Measurements from ENCODE around the gene DCD.

The DCD gene

GRCh38 chr12:54648265-54648664 is at the start of gene DCD:
Gene DCD (minus strand): TSS chr12:54648365. CDS start chr12:54648303, 62 bp downstream.
- Histone ChIP-seq H3K36me3 (ENCODE audit: low read depth) (no peaks in the 10 kb centered on the region), H3K4me3 (ENCODE audit: severe bottlenecking) (no peak within 1 kb of the TSS), H3K27me3 (ENCODE audit: insufficient read depth, poor library complexity, severe bottlenecking) (peaks cover 20% of the 10 kb centered on the region), H3K9me3 (ENCODE audit: severe bottlenecking) (no peaks in the 10 kb centered on the region), H3K4me1 (ENCODE audit: insufficient read depth, poor library complexity, severe bottlenecking) (no peaks in the 10 kb centered on the region), H3K27ac (ENCODE audit: poor library complexity, severe bottlenecking) (no peak within 1 kb of the TSS)
- no peak for TF ChIP-seq CTCF (IDR thresholded peaks at IDR 0.05; ENCODE audit: poor library complexity, severe bottlenecking)
- no peak for ATAC-seq (ENCODE audit: low read depth)
- DNase-seq (ENCODE audit: low spot score): no peak

GRCh38 chr12:54697851-54698250 is 49.7 kb upstream of the DCD start:
- ATAC-seq (ENCODE audit: low read depth): no peak
- H3K27me3 ChIP-seq (ENCODE audit: insufficient read depth, poor library complexity, severe bottlenecking): peaks cover 20% of the 10 kb centered on the region
- no peaks in the 10 kb centered on the region for H3K4me1 ChIP-seq (ENCODE audit: insufficient read depth, poor library complexity, severe bottlenecking)
- DNase-seq (ENCODE audit: low spot score): no peak
- H3K4me3 ChIP-seq (ENCODE audit: severe bottlenecking): no peak overlapping the region
- H3K9me3 ChIP-seq (ENCODE audit: severe bottlenecking): no peaks in the 10 kb centered on the region
- H3K27ac ChIP-seq (ENCODE audit: poor library complexity, severe bottlenecking): no peak overlapping the region
- no peaks in the 10 kb centered on the region for H3K36me3 ChIP-seq (ENCODE audit: low read depth)
- no peak for TF ChIP-seq CTCF (IDR thresholded peaks at IDR 0.05; ENCODE audit: poor library complexity, severe bottlenecking)

GRCh38 chr12:54692353-54692752 is 44.2 kb upstream of the DCD start:
- Histone ChIP-seq H3K27ac (ENCODE audit: poor library complexity, severe bottlenecking) (no peak overlapping the region), H3K27me3 (ENCODE audit: insufficient read depth, poor library complexity, severe bottlenecking) (peaks cover 13% of the 10 kb centered on the region), H3K4me3 (ENCODE audit: severe bottlenecking) (no peak overlapping the region), H3K36me3 (ENCODE audit: low read depth) (no peaks in the 10 kb centered on the region), H3K9me3 (ENCODE audit: severe bottlenecking) (no peaks in the 10 kb centered on the region), H3K4me1 (ENCODE audit: insufficient read depth, poor library complexity, severe bottlenecking) (no peaks in the 10 kb centered on the region)
- no peak for DNase-seq (ENCODE audit: low spot score)
- no peak for ATAC-seq (ENCODE audit: low read depth)
- TF ChIP-seq CTCF (IDR thresholded peaks at IDR 0.05; ENCODE audit: poor library complexity, severe bottlenecking): no peak

GRCh38 chr12:54689984-54690383 is 41.8 kb upstream of the DCD start:
- DNase-seq (ENCODE audit: low spot score): no peak
- no peak for ATAC-seq (ENCODE audit: low read depth)
- no peak overlapping the region for H3K4me3 ChIP-seq (ENCODE audit: severe bottlenecking)

GRCh38 chr12:54689034-54689372 is 40.8 kb upstream of the DCD start:
- Histone ChIP-seq H3K4me1 (ENCODE audit: insufficient read depth, poor library complexity, severe bottlenecking) (no peaks in the 10 kb centered on the region), H3K4me3 (ENCODE audit: severe bottlenecking) (no peak overlapping the region), H3K9me3 (ENCODE audit: severe bottlenecking) (no peaks in the 10 kb centered on the region), H3K27me3 (ENCODE audit: insufficient read depth, poor library complexity, severe bottlenecking) (peaks cover 4% of the 10 kb centered on the region), H3K27ac (ENCODE audit: poor library complexity, severe bottlenecking) (no peak overlapping the region), H3K36me3 (ENCODE audit: low read depth) (no peaks in the 10 kb centered on the region)
- TF ChIP-seq CTCF (IDR thresholded peaks at IDR 0.05; ENCODE audit: poor library complexity, severe bottlenecking): no peak
- ATAC-seq (ENCODE audit: low read depth) (no peak), DNase-seq (ENCODE audit: low spot score) (no peak)

More at GRCh38 chr12:54689984-54690383, 41.8 kb upstream of the DCD start:
- Histone ChIP-seq H3K27me3 (ENCODE audit: insufficient read depth, poor library complexity, severe bottlenecking) (peaks cover 4% of the 10 kb centered on the region), H3K4me1 (ENCODE audit: insufficient read depth, poor library complexity, severe bottlenecking) (no peaks in the 10 kb centered on the region), H3K27ac (ENCODE audit: poor library complexity, severe bottlenecking) (no peak overlapping the region), H3K36me3 (ENCODE audit: low read depth) (no peaks in the 10 kb centered on the region), H3K9me3 (ENCODE audit: severe bottlenecking) (no peaks in the 10 kb centered on the region)
- no peak for TF ChIP-seq CTCF (IDR thresholded peaks at IDR 0.05; ENCODE audit: poor library complexity, severe bottlenecking)

Data from RWPE2 (cell line).